Globus pallidus (tissue), 1 donor: Measurements from ENCODE around the gene CCDC24.

Experiments used
- DNase-seq: peaks from one replicate; pipeline ENCODE4 v3.0.0-alpha.2; 2015; ENCODE audit warnings: low spot score

Gene CCDC24

GRCh38 chr1:43980255-43981134, 10.9 kb upstream of the CCDC24 start:
- no peak for DNase-seq

- DNase-seq, result no peak
Observed at GRCh38 chr1:43981135-43981491, 10.3 kb upstream of the CCDC24 start.

GRCh38 chr1:43981636-43982035, 9.8 kb upstream of the CCDC24 start:
- no peak for DNase-seq

GRCh38 chr1:43982241-43982640, 9.2 kb upstream of the CCDC24 start:
- no peak for DNase-seq

- DNase-seq, result no peak
Observed at GRCh38 chr1:43982808-43983207, 8.6 kb upstream of the CCDC24 start.

- DNase-seq, result no peak
Observed at GRCh38 chr1:43983253-43983899, 8.0 kb upstream of the CCDC24 start.

- DNase-seq, result no peak
Observed at GRCh38 chr1:43984855-43985254, 6.5 kb upstream of the CCDC24 start.

GRCh38 chr1:43985984-43986595, 5.3 kb upstream of the CCDC24 start:
- DNase-seq, result no peak

- DNase-seq, result no peak
Observed at GRCh38 chr1:43986712-43987111, 4.7 kb upstream of the CCDC24 start.

GRCh38 chr1:43987159-43987902, 4.1 kb upstream of the CCDC24 start:
- DNase-seq, result no peak

- DNase-seq, result no peak
Observed at GRCh38 chr1:43990271-43991199, 864 bp upstream of the CCDC24 start.

GRCh38 chr1:43991200-43991475, 261 bp upstream of the CCDC24 start:
- DNase-seq, result no peak

- DNase-seq, result no peak
Observed at GRCh38 chr1:43992232-43992995, 1.0 kb downstream of the CCDC24 start.

GRCh38 chr1:43993206-43993914, 2.0 kb downstream of the CCDC24 start:
- no peak for DNase-seq

- no peak for DNase-seq
Observed at GRCh38 chr1:43994071-43994470, 2.7 kb downstream of the CCDC24 start.

- no peak for DNase-seq
Observed at GRCh38 chr1:43994794-43995790, 3.7 kb downstream of the CCDC24 start.

- no peak for DNase-seq
Observed at GRCh38 chr1:43995984-43996732, 4.8 kb downstream of the CCDC24 start.

GRCh38 chr1:43996733-43997115, 5.3 kb downstream of the CCDC24 start:
- no peak for DNase-seq
